Endothelial cell of umbilical vein (primary cell): ENCODE data around the gene RAMP2. TPM values are rescaled to one million over a fixed set of nuclear protein-coding genes. Genes with fewer than 3 reads are reported as not detected.

Source experiments
- BruUV-seq: library from RNA; stranded (reverse); fragments of 400-500 nt; replicated peaks from 2 replicates; lab custom pipeline; 2021; lab: Mats Ljungman, UMichigan
- CTCF ChIA-PET: fragments of 300-600, 350-600 bp; sonication (Branson Sonifier 250); formaldehyde crosslinking; loops from one replicate; lab custom pipeline; 2021; ENCODE audit warnings: antibody characterized with exemption, inconsistent platforms; lab: Charles Lee
- POLR2A ChIA-PET: fragments of 300-600, 350-600 bp; sonication (Branson Sonifier 250); formaldehyde crosslinking; loops from one replicate; lab custom pipeline; 2021; ENCODE audit warnings: antibody characterized with exemption, inconsistent platforms; lab: Charles Lee
- DNase-seq: peaks from one replicate; pipeline ENCODE4 v3.0.0-alpha.2; 2011; ENCODE audit warnings: low read depth, low spot score
- FAIRE-seq: peaks from 2 replicates; lab custom pipeline; 2011; peaks lifted over from hg19 to GRCh38; lab: Jason Lieb, UNC
- H2AFZ ChIP-seq: 2 replicates; pipeline ENCODE4 v1.6.0; 2012; ENCODE audit warnings: low read depth, low read length, control low read depth, inconsistent platforms
- H3K27ac ChIP-seq: 2 replicates; pipeline ENCODE4 v1.5.1; 2011; ENCODE audit warnings: low read depth, mild to moderate bottlenecking, control low read depth, low read length, moderate library complexity; ENCODE audit not compliant: insufficient read depth
- H3K27me3 ChIP-seq, 2 experiments: 2 replicates each; pipeline versions ENCODE4 v1.6.0 to v1.6.1; 2011; ENCODE audit warnings: low read length in 2 of 2, mixed read lengths in 1 of 2; ENCODE audit not compliant: control insufficient read depth in 2 of 2, insufficient read depth in 2 of 2
- H3K36me3 ChIP-seq, 2 experiments: 2 replicates in 1 of 2; 3 replicates in 1 of 2; pipeline ENCODE4 v1.5.1; 2011; ENCODE audit warnings: low read length in 2 of 2, mild to moderate bottlenecking in 1 of 2, moderate library complexity in 1 of 2; ENCODE audit not compliant: control insufficient read depth in 2 of 2, insufficient read depth in 2 of 2; ENCODE audit errors: extremely low read depth in 1 of 2
- H3K4me1 ChIP-seq: 3 replicates; pipeline ENCODE4 v1.5.1; 2011; ENCODE audit warnings: mild to moderate bottlenecking, low read length; ENCODE audit not compliant: control insufficient read depth, insufficient read depth; ENCODE audit errors: extremely low read depth
- H3K4me2 ChIP-seq: 2 replicates; pipeline ENCODE4 v1.6.1; 2011; ENCODE audit warnings: low read length, control low read depth, mixed read lengths; ENCODE audit not compliant: insufficient read depth
- H3K4me3 ChIP-seq, 3 experiments: fragments of 200-600 bp in 1 of 3; sonication (generic), shearing (Covaris generic) in 1 of 3; replicated peaks in 1 of 3; 2 replicates each; pipeline ENCODE4 v1.5.1; 2011 to 2016; ENCODE audit warnings: control low read depth in 3 of 3, low read length in 3 of 3, mild to moderate bottlenecking in 2 of 3, inconsistent platforms in 1 of 3, low read depth in 1 of 3, moderate library complexity in 1 of 3; ENCODE audit not compliant: insufficient read depth in 1 of 3
- H3K79me2 ChIP-seq: 2 replicates; pipeline ENCODE4 v1.6.0; 2012; ENCODE audit warnings: low read length, inconsistent platforms; ENCODE audit not compliant: control insufficient read depth, insufficient read depth
- H3K9ac ChIP-seq: replicated peaks from 2 replicates; pipeline ENCODE3; 2011; ENCODE audit warnings: low read length, control low read depth; ENCODE audit not compliant: insufficient read depth; ENCODE audit errors: extremely low read depth
- H3K9me1 ChIP-seq: replicated peaks from 3 replicates; pipeline ENCODE4 v1.6.0; 2011; ENCODE audit warnings: mild to moderate bottlenecking, low read length; ENCODE audit not compliant: control insufficient read depth, insufficient read depth; ENCODE audit errors: extremely low read depth
- H3K9me3 ChIP-seq: replicated peaks from 2 replicates; pipeline ENCODE4 v1.5.1; 2012; ENCODE audit warnings: low read length, inconsistent platforms; ENCODE audit not compliant: control insufficient read depth, insufficient read depth
- H4K20me1 ChIP-seq: replicated peaks from 2 replicates; pipeline ENCODE3; 2011; ENCODE audit warnings: mild to moderate bottlenecking, low read length; ENCODE audit not compliant: control insufficient read depth, insufficient read depth; ENCODE audit errors: extremely low read depth
- EZH2 ChIP-seq: IDR thresholded peaks from 2 replicates; pipeline ENCODE4 v1.6.1; 2012; ENCODE audit warnings: borderline replicate concordance, low read depth, mild to moderate bottlenecking, moderate library complexity, low read length, inconsistent platforms; ENCODE audit not compliant: severe bottlenecking
- FOS ChIP-seq: IDR thresholded peaks from 2 replicates; pipeline ENCODE4 v1.6.1; 2011; ENCODE audit warnings: mild to moderate bottlenecking, low read length, moderate library complexity, borderline replicate concordance; ENCODE audit not compliant: insufficient read depth
- GATA2 ChIP-seq: IDR thresholded peaks from 2 replicates; pipeline ENCODE4 v1.7.0; 2011; ENCODE audit warnings: low read depth, mild to moderate bottlenecking, moderate library complexity, mixed read lengths, low read length; ENCODE audit not compliant: insufficient read length, insufficient read depth
- JUN ChIP-seq: IDR thresholded peaks from 2 replicates; pipeline ENCODE4 v1.6.1; 2011; ENCODE audit warnings: borderline replicate concordance, low read depth; ENCODE audit not compliant: insufficient read length, insufficient read depth
- MYC ChIP-seq: IDR thresholded peaks from one replicate; pipeline ENCODE4 v1.6.1; 2011; ENCODE audit warnings: mild to moderate bottlenecking, low read depth, low read length
- POLR2A ChIP-seq: IDR thresholded peaks from 2 replicates; pipeline ENCODE4 v1.6.1; 2012; ENCODE audit warnings: low read depth, mild to moderate bottlenecking, control low read depth, low read length
- POLR2AphosphoS5 ChIP-seq: IDR thresholded peaks from 2 replicates; pipeline ENCODE4 v1.6.1; 2012; ENCODE audit warnings: low read depth, mild to moderate bottlenecking, control low read depth, low read length, moderate library complexity; ENCODE audit not compliant: insufficient read depth
- dilution Hi-C: fragments of 300-500 bp; cut with MboI; formaldehyde crosslinking; loops from one replicate; pipeline ENCODE4 v1.15.0; 2019; ENCODE audit warnings: low sequenced_read_pairs; ENCODE audit not compliant: extremely low pct_ligation_motif_present
- intact Hi-C: fragments of 100-400 bp; cut with micrococcal nuclease; formaldehyde crosslinking; loops from one replicate; pipeline ENCODE4 v1.10.0; 2022
- polyA plus RNA-seq, 4 experiments: library from polyadenylated mRNA; depleted of rRNA in 3 of 4; stranded (reverse) in 3 of 4; unstranded in 1 of 4; fragments of >200 nt; gene quantifications; 2 replicates each; pipeline versions ENCODE4 v1.2.1 to v1.2.3, GENCODE V29; 2011 to 2012; ENCODE audit warnings: missing spikeins in 1 of 4
- total RNA-seq: library from RNA; stranded (reverse); gene quantifications from 2 replicates; pipeline ENCODE4 v1.2.3, GENCODE V29; 2021
- TF ChIP-seq, protein P1 (sequence below): IDR thresholded peaks from 2 replicates; pipeline ENCODE4 v1.6.1; 2011; ENCODE audit not compliant: insufficient read depth, insufficient read length
- TF ChIP-seq, protein P2 (sequence below), 2 donors: IDR thresholded peaks; 1 replicate in 1 of 2; 2 replicates in 1 of 2; pipeline ENCODE4 v1.5.1; 2011; ENCODE audit warnings: low read length in 2 of 2, mild to moderate bottlenecking in 2 of 2, moderate library complexity in 2 of 2, control low read depth in 1 of 2, inconsistent platforms in 1 of 2, low read depth in 1 of 2; ENCODE audit not compliant: insufficient read depth in 1 of 2; ENCODE audit errors: extremely low read depth in 1 of 2

The RAMP2 gene
- total and polyA plus RNA-seq, 2 donors (not counting 3 experiments of a cell fraction or from before 2014, with no cell fraction given): 106 to 192 TPM

DNA sequence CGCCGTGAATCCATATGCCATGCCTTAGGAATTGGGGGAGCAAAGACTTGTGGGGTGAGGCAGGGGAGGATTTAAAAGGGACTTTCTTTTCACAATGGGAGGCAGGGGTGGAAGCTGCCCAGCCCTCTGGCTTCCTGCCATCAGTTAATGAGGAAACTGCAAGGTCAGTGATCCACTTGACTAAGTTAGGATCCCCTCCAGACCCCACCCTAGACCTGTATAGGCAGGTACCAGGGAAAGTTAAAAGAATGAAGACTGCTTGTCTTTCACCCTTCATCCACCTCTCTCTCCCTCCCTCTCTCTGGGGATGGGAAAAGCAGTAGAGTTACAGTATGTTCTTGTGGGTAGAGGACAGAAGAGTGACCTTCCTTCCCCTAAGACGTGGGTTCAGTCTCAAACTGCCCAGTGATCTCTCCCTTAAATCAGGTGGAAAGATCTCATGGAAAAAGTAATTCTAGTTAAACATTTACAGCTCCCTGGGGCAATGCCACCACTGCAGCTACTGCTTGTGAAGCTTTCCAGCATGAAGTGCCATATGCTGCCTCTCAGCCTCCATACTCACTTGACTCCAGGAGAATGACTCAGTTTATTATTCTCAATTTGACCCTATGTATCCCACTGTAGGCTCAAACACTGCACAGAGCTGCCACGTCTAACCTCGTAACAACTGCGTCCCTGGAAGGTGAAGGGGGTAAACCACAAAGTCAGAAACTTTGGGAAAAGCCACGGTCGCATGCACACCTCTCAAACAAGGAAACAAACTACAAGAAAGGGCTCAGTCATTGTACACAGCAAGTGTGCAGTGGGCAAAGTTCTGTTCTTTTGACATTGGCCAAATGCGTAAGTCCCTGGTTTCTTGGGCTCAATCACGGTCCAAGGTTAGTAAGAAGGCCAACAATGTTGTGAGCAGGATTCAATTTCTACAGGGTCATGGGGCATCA, 36.3 kb downstream of the RAMP2 start:
- H3K9me1 ChIP-seq: no peaks in the 10 kb centered on the region
- H3K4me3 ChIP-seq: peak overlapping the region in 2 of 3 experiments; percentile 71 to 76
- no peak overlapping the region for H3K27ac ChIP-seq
- no peaks in the 10 kb centered on the region for H3K79me2 ChIP-seq
- dilution Hi-C loops: no loop called here
- CTCF ChIA-PET: interaction anchor here (2.2 to 3.2 kb wide), 3 partner anchors 23 to 34 kb away, joined by 10 to 14 read pairs (median 10); partner anchors contain the start of gene BECN1
- DNase-seq: no peak
- no peak for FAIRE-seq
- BruUV-seq: TSS peak; percentile 72
- no peaks in the 10 kb centered on the region for H4K20me1 ChIP-seq
- H3K9ac ChIP-seq: peak overlapping the region; percentile 64
- no peaks in the 10 kb centered on the region for H3K9me3 ChIP-seq
- H3K4me2 ChIP-seq: peak overlapping the region; percentile 77
- H2AFZ ChIP-seq: no peak overlapping the region
- H3K27me3 ChIP-seq: no peaks in the 10 kb centered on the region
- H3K36me3 ChIP-seq: peaks cover 0 to 2% of the 10 kb centered on the region in 2 experiments
- TF ChIP-seq GATA2: no peak
- TF ChIP-seq EZH2: no peak
- TF ChIP-seq POLR2AphosphoS5: no peak
- TF ChIP-seq POLR2A: no peak
- peaks cover 11% of the 10 kb centered on the region for H3K4me1 ChIP-seq
- POLR2A ChIA-PET: no interaction called here
- intact Hi-C loops: loop anchor here (1.0 to 2.0 kb wide), 3 partner anchors 23 to 53 kb away; partner anchors contain the start of genes EZH1 and PSME3

DNA sequence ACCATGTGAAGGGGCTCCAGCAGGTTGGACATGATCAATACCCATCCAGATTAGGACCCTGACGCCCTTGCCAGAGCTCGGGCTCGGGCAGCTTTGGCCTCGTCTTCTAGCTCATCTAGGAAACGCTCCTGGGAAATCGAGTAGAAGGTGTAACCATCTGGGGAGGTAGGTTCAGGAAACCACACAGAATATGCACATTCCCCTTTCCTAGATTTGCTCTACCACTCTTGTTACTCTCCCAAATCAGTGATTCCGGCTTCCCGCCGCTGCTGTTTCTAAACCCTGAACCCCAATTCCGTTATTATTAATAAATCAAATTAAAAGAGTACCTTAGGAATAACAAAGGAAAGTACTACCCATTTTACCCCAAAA, 37.0 kb downstream of the RAMP2 start:
- H3K9ac ChIP-seq: peak overlapping the region; percentile 64
- H3K27me3 ChIP-seq: no peaks in the 10 kb centered on the region
- H3K4me1 ChIP-seq: peaks cover 11% of the 10 kb centered on the region
- H2AFZ ChIP-seq: peak overlapping the region; percentile 56
- no peak overlapping the region for H3K27ac ChIP-seq
- no peak for DNase-seq
- BruUV-seq: no TSS peak
- H3K9me3 ChIP-seq: no peaks in the 10 kb centered on the region
- H3K36me3 ChIP-seq: peaks cover 0 to 2% of the 10 kb centered on the region in 2 experiments
- TF ChIP-seq, protein P1, sequence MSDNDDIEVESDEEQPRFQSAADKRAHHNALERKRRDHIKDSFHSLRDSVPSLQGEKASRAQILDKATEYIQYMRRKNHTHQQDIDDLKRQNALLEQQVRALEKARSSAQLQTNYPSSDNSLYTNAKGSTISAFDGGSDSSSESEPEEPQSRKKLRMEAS: no peak
- TF ChIP-seq POLR2AphosphoS5: no peak
- no peak for TF ChIP-seq POLR2A
- TF ChIP-seq FOS: no peak
- no peak for TF ChIP-seq MYC
- TF ChIP-seq EZH2: no peak
- no peak for TF ChIP-seq JUN
- no peak for TF ChIP-seq GATA2
- TF ChIP-seq, protein P2, sequence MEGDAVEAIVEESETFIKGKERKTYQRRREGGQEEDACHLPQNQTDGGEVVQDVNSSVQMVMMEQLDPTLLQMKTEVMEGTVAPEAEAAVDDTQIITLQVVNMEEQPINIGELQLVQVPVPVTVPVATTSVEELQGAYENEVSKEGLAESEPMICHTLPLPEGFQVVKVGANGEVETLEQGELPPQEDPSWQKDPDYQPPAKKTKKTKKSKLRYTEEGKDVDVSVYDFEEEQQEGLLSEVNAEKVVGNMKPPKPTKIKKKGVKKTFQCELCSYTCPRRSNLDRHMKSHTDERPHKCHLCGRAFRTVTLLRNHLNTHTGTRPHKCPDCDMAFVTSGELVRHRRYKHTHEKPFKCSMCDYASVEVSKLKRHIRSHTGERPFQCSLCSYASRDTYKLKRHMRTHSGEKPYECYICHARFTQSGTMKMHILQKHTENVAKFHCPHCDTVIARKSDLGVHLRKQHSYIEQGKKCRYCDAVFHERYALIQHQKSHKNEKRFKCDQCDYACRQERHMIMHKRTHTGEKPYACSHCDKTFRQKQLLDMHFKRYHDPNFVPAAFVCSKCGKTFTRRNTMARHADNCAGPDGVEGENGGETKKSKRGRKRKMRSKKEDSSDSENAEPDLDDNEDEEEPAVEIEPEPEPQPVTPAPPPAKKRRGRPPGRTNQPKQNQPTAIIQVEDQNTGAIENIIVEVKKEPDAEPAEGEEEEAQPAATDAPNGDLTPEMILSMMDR (IDR thresholded peaks at IDR 0.05; ENCODE audit: extremely low read depth in 1 of 2, insufficient read depth in 1 of 2, low read depth in 1 of 2, low read length in 2 of 2): no peak
- H3K4me2 ChIP-seq: peak overlapping the region; percentile 77
- H3K79me2 ChIP-seq: no peaks in the 10 kb centered on the region
- ChIA-PET CTCF (interaction anchor here (0.7 to 3.2 kb wide), 5 partner anchors 22 to 38 kb away, joined by 3 to 14 read pairs (median 10); partner anchors contain the start of genes BECN1 and VPS25), POLR2A (interaction anchor here (1.0 kb wide), 1 partner anchor 26 kb away, joined by 3 read pairs; the partner anchor contains the start of gene BECN1)
- dilution Hi-C loops: no loop called here
- H3K4me3 ChIP-seq: peak overlapping the region; percentile 16 to 76 (median 71)
- intact Hi-C loops: loop anchor here (1.0 to 2.0 kb wide), 3 partner anchors 24 to 53 kb away; partner anchors contain the start of genes EZH1 and PSME3
- FAIRE-seq: peak; percentile 60
- no peaks in the 10 kb centered on the region for H4K20me1 ChIP-seq
- H3K9me1 ChIP-seq: no peaks in the 10 kb centered on the region
